Posterior vena cava (tissue), 2 donors: ENCODE data around the gene CD58. TPM values are rescaled to one million over a fixed set of nuclear protein-coding genes. Genes with fewer than 3 reads are reported as not detected.
A peak's percentile ranks its signal among the peaks of the same experiment; 100 is the strongest.
"Not testable (repeated sequence)": the region's sequence is repeated elsewhere in the genome, so short reads cannot be mapped to it uniquely, and the experiment has no call there.

Source experiments
- DNase-seq: peaks from one replicate; pipeline ENCODE4 v3.0.0-alpha.2; 2020; ENCODE audit warnings: low spot score
- intact Hi-C, 2 donors: fragments of 100-400 bp; cut with DNase I; formaldehyde crosslinking; loops; one replicate each; pipeline versions ENCODE4 v1.14.1 to v1.14.2; 2022 to 2023
- long read RNA-seq, 2 donors: library from polyadenylated mRNA; unstranded; transcript quantifications; one replicate each; pipeline ENCODE4 v2.0.0, GENCODE V29; 2020 to 2021
- total RNA-seq, 2 donors: library from RNA; stranded (reverse); fragmentation: NEBNext Ultra II Directional; extraction: Animal tissue kit (Norgen Biotek cat#: 25700); gene quantifications; one replicate each; pipeline ENCODE4 v1.2.1, GENCODE V29; 2021
- donor health status: DM: yes; HTN: yes; CAD: no.
- donor health status: DM: yes; HTN: yes; CAD: no.

CD58 gene
- total RNA-seq, result 10 to 100 TPM; 28.3 to 31.6 TPM
- long read RNA-seq, donor 1, transcript CD58-202 (6 exons, 1,098 nt), result major isoform, 5 of 9 reads
- long read RNA-seq, donor 1, partial matches to known transcripts, result 0 of 9 reads
- long read RNA-seq, donor 1, other reads (novel, unspliced or antisense), result 2 of 9 reads
- long read RNA-seq, donor 2, transcript CD58-201 (4 exons, 892 nt), result minor isoform, 15 of 82 reads
- long read RNA-seq, donor 2, transcript CD58-204 (6 exons, 874 nt), result minor isoform, 5 of 82 reads
- long read RNA-seq, donor 2, transcript CD58-202 (6 exons, 1,098 nt), result major isoform, 56 of 82 reads
- long read RNA-seq, donor 2, partial matches to known transcripts, result 1 of 82 reads
- long read RNA-seq, donor 2, other reads (novel, unspliced or antisense), result 4 of 82 reads

GRCh38 chr1:116570358-116571214 lies at the start of gene CD58:
TSS of gene CD58 (minus strand) at chr1:116571026. CDS start at chr1:116570972, 54 bp downstream.
- intact Hi-C loops, result loop anchor here (10.0 kb wide), 2 partner anchors 196 to 484 kb away; partner anchors contain the start of gene ATP1A1 (in 1 of the 2)
- peak; percentile 97 for DNase-seq

DNA sequence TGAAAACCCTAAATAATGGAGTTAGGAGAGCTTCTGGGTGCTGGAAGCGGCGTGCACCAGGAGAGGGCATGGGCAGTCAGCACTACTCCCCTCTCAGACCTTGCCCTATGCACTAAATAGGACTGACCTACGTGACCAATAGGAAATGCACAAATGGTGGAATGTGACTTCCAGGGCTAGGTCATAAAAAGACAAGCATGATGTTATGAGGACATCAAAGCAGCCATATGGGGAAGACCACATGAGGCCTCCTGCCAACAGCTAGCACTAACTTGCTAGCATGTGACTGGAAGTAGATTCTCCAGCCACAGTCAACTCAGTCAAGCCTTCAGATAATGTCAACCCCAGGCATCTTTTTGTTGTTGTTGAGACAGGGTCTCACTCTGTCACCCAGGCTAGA lies 49.6 kb upstream of the CD58 start:
- DNase-seq, intact Hi-C loops: not testable (repeated sequence)

- DNase-seq, intact Hi-C loops: not testable (repeated sequence)
Measured at GRCh38 chr1:116619106-116619505, 48.3 kb upstream of the CD58 start.

DNA sequence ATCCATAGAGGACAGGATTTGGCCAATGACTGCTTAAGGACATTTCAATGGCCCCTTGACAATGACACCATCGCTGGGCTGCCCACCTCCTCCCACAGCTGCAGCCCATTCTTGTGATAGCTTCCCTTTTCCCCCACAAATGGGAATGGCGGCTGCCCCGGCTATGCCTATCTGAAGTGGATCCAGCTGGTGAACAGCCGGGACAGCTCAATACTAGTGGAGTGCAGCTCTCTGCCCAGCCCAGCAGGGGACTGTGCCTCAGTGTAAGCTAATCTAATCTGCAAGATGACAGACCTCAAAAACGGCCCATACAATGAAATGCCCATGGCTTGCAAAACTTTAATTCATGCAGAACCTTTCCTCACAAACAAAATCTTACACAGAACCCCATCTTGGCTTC lies 47.0 kb upstream of the CD58 start:
- DNase-seq, intact Hi-C loops: not testable (repeated sequence)

DNA sequence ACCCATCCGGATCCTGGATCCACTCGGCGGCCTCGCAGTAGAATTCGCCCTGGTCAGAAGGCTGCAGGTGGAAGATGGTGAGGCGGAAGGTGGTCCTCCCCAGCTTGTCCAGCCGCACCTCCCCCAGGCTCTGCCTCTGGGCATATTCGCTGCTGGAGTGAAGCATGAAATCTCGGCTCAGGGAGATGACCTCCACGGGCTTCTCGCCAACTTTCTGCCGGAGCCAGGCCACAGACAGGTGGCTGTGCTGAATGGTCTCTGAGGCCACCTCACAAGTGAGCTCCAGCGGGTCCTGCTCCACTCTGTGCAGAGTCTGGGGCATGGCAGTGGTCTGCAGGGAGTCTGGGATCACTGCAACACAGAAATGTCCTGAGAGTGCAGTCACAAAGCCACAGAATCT lies 43.0 kb upstream of the CD58 start:
- intact Hi-C loops, DNase-seq: not testable (repeated sequence)

DNA sequence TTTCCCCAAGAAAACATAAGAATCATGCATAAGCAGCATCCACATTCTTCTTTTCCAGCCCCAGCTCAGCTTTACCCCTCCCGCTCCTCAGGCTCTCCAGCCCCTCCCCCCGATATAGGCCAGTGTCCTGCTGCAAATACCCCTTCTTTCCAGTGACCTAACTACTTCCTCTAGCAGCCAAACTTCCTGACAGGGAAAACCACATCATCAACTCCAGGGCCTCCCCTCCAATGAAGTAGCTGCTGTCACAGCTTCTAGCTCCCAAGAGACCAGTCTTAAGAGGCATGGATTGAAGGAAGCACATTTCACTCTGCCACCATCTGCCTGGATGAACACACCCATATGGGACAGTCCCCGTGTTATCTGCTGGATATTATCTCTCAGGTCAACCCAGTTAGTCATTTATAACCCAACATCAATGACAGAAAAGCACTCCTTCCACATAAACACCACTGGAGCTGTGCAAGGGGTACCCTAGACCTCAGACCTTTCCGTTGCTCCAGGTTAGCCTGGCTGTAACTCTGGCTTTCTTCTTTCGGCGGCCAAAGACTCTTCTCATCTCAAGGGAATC lies 39.1 kb upstream of the CD58 start:
- DNase-seq, intact Hi-C loops: not testable (repeated sequence)

DNA sequence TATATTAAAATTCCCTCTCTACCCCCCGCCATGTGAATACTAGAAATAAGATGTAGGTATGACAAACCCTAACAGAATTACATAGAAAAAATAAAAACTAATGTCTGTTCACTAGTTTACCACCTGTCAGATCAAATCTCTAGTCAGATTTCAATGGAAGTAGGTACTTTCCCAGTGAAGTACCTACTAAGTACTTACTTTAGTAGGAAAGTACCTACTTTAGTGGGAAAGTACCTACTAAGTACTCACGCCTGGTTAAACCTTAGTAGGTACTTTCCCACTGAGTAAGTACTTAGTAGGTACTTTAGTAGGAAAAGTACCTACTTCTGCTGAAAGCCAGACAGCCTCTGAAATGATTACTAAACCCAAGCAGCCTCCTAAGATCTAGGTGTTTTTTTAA lies 38.0 kb upstream of the CD58 start:
- DNase-seq, intact Hi-C loops: not testable (repeated sequence)

- intact Hi-C loops, DNase-seq: not testable (repeated sequence)
Measured at GRCh38 chr1:116608151-116608550, 37.3 kb upstream of the CD58 start.

DNA sequence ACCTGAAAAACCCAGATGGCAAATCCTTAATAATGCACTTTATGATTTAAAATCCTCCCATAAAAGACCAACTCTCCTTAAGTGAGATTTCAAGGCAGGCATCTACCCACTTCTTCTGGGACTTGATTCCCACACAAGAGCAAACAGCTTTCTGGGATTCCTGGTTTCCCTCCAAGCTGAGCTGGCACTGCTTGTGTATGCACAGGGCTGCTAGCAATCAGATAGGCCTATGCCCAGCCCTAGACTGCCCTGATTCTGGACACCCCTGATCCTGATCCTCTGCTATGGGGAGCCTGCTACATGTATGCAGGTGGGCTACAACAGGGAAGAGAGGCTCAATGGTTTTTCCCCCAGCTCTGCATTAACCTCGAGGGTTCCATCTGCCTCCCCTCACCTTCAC lies 36.6 kb upstream of the CD58 start:
- intact Hi-C loops, DNase-seq: not testable (repeated sequence)

GRCh38 chr1:116606067-116606466 lies 35.2 kb upstream of the CD58 start:
- intact Hi-C loops, DNase-seq: not testable (repeated sequence)

DNA sequence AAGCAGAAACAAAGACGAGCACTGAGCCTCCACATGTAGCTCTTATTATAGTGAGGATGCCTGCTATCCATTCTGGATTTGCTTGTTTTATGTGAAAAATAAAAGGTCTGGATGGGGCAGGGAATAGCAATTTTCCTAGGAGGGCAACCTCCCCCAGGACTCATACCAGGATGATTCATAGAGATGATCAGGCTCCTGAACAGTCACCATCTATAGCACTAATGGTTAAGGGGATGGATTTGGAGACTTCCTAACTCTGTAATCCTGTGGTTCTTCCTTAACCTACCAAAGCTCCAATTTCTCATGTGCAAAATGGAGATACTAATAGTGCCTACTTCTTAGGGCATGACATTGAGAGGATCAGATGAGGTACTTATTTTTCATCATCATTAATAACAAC lies 34.5 kb upstream of the CD58 start:
- intact Hi-C loops, result no loop called here
- DNase-seq, result no peak

GRCh38 chr1:116604408-116604807 lies 33.6 kb upstream of the CD58 start:
- intact Hi-C loops, DNase-seq: not testable (repeated sequence)

DNA sequence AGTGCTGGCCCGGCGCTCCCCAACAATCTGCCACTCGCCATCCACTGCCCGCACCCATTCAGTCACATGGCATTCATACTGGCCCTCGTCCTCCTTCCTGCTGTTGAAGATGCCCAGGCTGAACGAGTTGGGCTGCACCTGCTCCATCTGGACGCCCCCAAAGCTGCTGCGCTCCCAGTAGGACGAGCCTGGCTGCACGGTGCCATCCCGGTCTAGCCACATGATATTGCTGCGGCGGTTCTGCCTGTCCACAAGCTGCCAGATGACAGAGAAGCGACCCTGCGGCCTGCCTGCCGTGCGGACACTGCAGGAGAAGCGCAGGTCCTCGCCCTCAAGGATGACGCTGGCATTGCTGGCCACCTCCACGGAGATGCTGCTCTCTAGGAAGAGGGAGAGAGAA lies 32.8 kb upstream of the CD58 start:
- DNase-seq, intact Hi-C loops: not testable (repeated sequence)

- intact Hi-C loops, DNase-seq: not testable (repeated sequence)
Measured at GRCh38 chr1:116599369-116599768, 28.5 kb upstream of the CD58 start.

- DNase-seq, intact Hi-C loops: not testable (repeated sequence)
Measured at GRCh38 chr1:116598420-116599036, 27.7 kb upstream of the CD58 start.

DNA sequence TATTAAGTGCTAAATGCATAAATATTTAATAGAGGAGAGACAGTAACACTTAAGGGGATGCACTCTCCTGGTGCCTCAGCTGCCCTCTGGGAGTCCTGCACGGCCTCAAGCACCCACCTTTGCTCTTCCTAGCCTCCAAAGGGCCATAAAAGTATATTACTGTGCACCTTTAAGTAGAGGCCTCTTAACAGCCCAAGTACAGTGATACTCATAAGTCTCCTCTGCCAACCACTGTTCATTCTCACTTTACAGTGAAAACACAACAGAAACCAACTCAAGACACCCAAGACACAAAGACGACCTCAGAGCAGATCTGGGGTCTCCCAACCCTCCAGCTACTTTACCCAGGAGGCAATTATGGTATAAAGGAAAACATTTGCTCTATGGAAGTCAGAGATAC lies 26.6 kb upstream of the CD58 start:
- intact Hi-C loops, DNase-seq: not testable (repeated sequence)

- intact Hi-C loops, DNase-seq: not testable (repeated sequence)
Measured at GRCh38 chr1:116596742-116597307, 26.0 kb upstream of the CD58 start.

DNA sequence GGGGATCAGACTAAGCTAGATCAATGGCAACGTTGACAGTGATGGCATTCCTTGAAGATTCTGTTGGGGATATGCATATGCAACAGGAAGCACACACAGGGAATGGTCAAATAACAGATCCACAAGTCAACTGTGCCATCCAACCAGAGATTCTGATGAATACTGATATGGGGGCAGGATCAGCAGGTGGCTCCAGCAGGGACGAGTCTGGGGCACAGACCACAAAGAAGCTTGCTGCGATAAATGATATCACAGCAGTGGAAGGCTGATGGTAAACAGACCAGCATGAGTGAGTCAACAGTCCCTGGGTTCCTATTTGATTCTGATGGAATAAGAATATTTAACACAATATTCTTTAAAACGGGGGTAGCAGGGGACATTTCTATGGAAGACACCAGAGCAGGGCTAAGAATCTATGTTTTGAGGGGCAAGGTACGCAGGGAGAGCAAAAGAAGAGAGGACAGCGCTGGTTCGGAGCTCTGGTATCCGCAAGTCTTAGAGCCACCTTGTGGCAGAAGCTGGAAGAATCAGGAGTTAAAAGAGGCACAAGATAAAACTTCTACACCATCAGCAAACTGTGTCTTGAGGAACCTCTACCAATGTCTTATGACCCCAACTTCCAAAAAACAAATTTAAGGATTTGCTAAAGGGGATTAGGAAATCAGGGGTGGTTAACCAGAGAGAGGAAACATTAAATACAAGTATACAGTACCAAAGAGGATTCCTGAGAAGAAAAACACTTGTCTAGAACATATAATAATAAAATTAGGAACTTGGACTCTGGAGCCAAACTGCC lies 25.3 kb upstream of the CD58 start:
- DNase-seq, intact Hi-C loops: not testable (repeated sequence)
